Smooth muscle cell of the brain vasculature (primary cell): ENCODE data around the gene H1-8.
"Not testable (repeated sequence)": the region's sequence is repeated elsewhere in the genome, so short reads cannot be mapped to it uniquely, and the experiment has no call there.

Experiments used
- DNase-seq: peaks from one replicate; pipeline ENCODE4 v3.0.0-alpha.2; 2012; ENCODE audit warnings: low read depth, low spot score

The H1-8 gene

GRCh38 chr3:129543156-129543790 is at the start of gene H1-8:
TSS of gene H1-8 (plus strand) at chr3:129543175. CDS start at chr3:129543219, 44 bp downstream.
- no peak for DNase-seq

- DNase-seq = no peak
Observed at GRCh38 chr3:129493206-129493605, 49.8 kb upstream of the H1-8 start.

- DNase-seq = not testable (repeated sequence)
Observed at GRCh38 chr3:129494499-129494898, 48.5 kb upstream of the H1-8 start.

DNA sequence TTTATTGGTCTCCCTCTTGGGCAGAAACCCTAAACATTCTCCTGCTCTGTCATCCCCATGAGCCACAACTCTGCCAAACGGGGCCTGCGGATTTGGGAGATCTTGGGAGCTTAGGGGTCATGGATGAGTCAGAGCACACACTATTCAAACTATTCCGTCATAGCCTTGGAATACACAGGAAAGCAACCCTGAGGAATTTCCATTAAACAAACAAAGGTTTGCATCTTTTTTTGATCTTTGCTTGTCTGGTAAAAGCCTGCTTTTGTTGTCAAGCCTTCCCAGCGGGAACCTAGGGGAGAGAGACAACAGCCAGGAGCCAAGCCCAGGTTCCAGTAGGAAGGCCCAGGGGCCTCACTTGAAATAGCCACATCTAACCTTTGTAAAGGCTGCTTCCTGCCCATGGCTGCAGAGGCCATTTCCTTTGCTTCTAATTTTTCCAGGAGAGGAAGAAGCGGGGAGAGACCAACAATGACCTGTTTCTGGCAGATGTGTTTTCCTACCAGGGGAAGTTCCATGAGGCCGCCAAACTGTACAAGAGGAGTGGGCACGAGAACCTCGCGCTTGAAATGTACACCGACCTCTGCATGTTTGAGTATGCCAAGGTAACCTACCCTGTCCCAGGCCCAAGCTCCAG is 47.9 kb upstream of the H1-8 start:
- not testable (repeated sequence) for DNase-seq

DNA sequence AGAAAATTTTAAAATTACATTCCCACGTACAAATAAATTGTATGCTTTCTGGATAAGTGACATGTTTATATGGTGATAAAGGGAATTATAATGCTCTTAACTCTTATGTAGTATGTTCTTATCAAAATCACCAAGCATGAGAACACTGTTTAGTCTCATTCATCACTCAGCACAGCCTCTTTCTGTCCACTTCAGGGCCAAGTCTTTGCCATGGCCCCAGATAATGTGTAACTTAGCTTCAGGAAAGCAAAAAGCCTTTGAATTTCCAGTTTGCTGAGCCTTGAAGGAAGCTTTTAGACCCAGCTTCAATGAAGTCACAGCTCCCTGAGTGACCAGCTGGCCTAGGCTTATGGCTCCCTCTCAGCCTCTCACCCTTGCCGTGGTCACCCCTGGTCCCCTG is 45.1 kb upstream of the H1-8 start:
- DNase-seq = not testable (repeated sequence)

GRCh38 chr3:129498603-129499488 is 44.1 kb upstream of the H1-8 start:
- DNase-seq = not testable (repeated sequence)

DNA sequence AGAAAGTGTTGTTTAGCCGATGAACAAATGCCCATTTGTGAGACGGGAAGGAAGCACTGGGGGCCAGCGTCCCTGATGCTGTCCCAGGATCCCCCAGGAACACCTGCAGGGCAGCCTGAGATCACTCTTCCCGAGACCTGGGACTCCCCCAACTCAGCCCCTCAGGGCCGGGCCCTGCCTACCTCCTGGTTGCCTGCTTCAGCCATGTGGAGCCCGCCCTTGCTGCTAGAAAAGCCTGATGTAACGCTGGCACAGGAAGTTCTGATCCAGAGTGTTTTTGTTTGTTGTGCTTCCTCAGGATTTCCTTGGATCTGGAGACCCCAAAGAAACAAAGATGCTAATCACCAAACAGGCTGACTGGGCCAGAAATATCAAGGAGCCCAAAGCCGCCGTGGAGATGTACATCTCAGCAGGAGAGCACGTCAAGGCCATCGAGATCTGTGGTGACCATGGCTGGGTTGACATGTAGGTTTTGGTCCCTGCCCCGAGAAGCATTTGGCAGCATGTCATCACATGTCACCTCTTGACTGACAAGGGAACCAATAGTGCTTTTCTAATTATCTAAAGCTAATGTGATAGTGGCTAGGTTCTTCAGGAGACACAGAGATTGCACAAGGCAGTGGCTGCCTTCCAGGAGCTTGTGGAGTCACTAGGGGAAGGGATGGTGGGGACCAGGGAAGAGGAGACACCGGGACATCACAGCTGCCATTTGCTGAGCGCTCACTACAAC is 43.2 kb upstream of the H1-8 start:
- not testable (repeated sequence) for DNase-seq

GRCh38 chr3:129500334-129500658 is 42.7 kb upstream of the H1-8 start:
- DNase-seq = no peak

DNA sequence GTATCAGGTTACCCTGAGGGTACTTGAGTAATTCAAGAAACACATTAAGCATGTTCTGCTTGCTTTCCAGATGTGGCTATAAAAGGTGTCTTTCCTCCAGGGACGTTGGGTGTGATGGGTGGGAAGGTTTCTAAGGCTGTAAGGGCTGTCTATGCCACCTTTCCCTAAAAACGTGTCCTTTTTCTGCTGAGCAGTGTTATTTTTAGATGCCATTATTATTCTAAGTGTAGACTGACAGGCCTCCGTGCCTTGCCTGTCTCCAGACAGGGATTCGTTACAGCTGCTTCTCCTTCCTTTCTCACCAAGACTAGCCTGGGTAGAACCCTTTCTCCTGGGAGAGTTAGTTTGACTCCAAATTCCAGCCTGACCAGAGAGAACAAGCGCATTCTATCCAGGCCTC is 41.3 kb upstream of the H1-8 start:
- no peak for DNase-seq

GRCh38 chr3:129502641-129503408 is 40.1 kb upstream of the H1-8 start:
- DNase-seq = no peak

DNA sequence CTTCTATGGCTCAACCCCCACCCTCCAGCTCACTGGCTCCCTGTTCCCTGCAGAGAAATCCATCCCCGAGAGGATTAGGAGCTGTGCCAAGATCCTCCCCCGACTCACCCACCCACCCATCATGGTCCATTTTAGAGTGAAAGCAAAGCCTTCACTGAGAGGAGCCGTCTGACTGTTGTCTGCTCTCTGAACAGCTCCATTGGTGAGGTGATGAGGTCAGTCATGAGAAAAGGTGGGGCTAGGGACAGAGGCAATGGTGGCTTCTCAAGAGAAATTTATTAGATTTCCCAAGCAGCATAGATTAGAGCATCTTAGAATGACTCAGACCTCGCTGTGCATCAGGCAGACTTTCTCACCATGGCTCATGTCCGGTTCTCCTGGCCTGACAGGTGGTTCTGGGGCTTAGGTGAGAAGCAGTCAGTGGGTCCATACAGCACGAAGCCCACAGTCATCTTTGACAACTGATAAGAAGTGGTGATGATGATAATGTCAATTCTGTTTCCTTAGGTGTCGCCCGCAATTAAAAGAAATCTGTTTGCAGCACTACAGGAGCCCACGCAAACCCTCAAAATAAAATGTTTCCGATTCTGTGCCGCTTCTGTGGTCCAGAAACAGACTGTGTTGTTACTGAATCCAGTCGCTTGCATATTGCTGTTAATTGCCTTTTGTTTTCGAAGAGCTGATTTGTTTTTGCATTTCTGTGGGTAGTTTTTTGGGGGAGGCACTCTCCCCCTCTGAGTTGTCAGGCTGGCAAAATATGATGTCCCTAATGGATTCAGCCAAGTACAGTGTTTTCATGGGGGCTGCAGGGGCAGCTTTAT is 39.3 kb upstream of the H1-8 start:
- DNase-seq = no peak

GRCh38 chr3:129504471-129505100 is 38.4 kb upstream of the H1-8 start:
- no peak for DNase-seq

- DNase-seq = no peak
Observed at GRCh38 chr3:129505341-129505740, 37.6 kb upstream of the H1-8 start.

DNA sequence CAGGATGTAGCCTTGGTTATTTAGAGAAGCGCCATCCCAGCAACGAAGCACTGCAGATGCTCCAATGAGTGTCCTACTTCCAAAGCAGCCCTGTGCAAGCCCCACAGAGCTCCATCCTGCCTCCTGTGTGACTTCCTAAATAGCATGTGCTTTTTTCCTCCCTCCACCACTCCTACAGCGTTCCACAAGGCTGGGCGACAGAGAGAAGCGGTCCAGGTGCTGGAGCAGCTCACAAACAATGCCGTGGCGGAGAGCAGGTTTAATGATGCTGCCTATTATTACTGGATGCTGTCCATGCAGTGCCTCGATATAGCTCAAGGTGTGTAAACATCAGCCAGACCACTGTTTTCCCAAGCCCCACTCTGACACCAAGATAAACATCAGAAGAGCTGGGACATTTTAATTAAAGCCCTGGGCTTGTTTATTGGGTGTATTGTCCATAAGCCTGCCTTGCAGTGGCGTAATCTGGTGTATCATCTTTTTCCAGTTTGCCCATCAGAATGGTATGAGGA is 36.7 kb upstream of the H1-8 start:
- DNase-seq = no peak

- DNase-seq = no peak
Observed at GRCh38 chr3:129507181-129507831, 35.7 kb upstream of the H1-8 start.

- DNase-seq = no peak
Observed at GRCh38 chr3:129512595-129512994, 30.4 kb upstream of the H1-8 start.

- no peak for DNase-seq
Observed at GRCh38 chr3:129513705-129514104, 29.3 kb upstream of the H1-8 start.

- no peak for DNase-seq
Observed at GRCh38 chr3:129514110-129514509, 28.9 kb upstream of the H1-8 start.

GRCh38 chr3:129514563-129514962 is 28.4 kb upstream of the H1-8 start:
- no peak for DNase-seq
